Measurements from ENCODE around the gene BMP6.
A peak's percentile ranks its signal among the peaks of the same experiment; 100 is the strongest.
"Not testable (repeated sequence)": the region's sequence is repeated elsewhere in the genome, so short reads cannot be mapped to it uniquely, and the experiment has no call there.

BMP6 gene

GRCh38 chr6:7891078-7891872 lies 165.4 kb downstream of the BMP6 start:
- DNase-seq: no peak

GRCh38 chr6:7892367-7892766 lies 166.5 kb downstream of the BMP6 start:
- not testable (repeated sequence) for DNase-seq

GRCh38 chr6:7893342-7893741 lies 167.4 kb downstream of the BMP6 start:
- DNase-seq: no peak

- DNase-seq: no peak
These were observed 168.6 kb downstream of the BMP6 start for GRCh38 chr6:7894262-7895124.

GRCh38 chr6:7895125-7895423 lies 169.2 kb downstream of the BMP6 start:
- no peak for DNase-seq

GRCh38 chr6:7896465-7896987 lies 170.6 kb downstream of the BMP6 start:
- no peak for DNase-seq

- DNase-seq: no peak
These were observed 171.7 kb downstream of the BMP6 start for GRCh38 chr6:7897461-7898192.

- DNase-seq: not testable (repeated sequence)
These were observed 172.3 kb downstream of the BMP6 start for GRCh38 chr6:7898193-7898586.

- peak in 1 of 2 donors; percentile 9 for DNase-seq
These were observed 173.4 kb downstream of the BMP6 start for GRCh38 chr6:7899101-7899888.

GRCh38 chr6:7899889-7900213 lies 174.0 kb downstream of the BMP6 start:
- DNase-seq: no peak

- DNase-seq: no peak
These were observed 174.7 kb downstream of the BMP6 start for GRCh38 chr6:7900621-7901020.

GRCh38 chr6:7901056-7901455 lies 175.2 kb downstream of the BMP6 start:
- no peak for DNase-seq

GRCh38 chr6:7901780-7902179 lies 175.9 kb downstream of the BMP6 start:
- no peak for DNase-seq

- no peak for DNase-seq
These were observed 176.3 kb downstream of the BMP6 start for GRCh38 chr6:7902221-7902620.

- no peak for DNase-seq
These were observed 177.0 kb downstream of the BMP6 start for GRCh38 chr6:7902867-7903266.

- no peak for DNase-seq
These were observed 177.8 kb downstream of the BMP6 start for GRCh38 chr6:7903673-7904072.

GRCh38 chr6:7904654-7905319 lies 178.9 kb downstream of the BMP6 start:
- no peak for DNase-seq

- DNase-seq: no peak
These were observed 179.5 kb downstream of the BMP6 start for GRCh38 chr6:7905416-7905815.

GRCh38 chr6:7906741-7907140 lies 180.8 kb downstream of the BMP6 start:
- DNase-seq: no peak

GRCh38 chr6:7907159-7907558 lies 181.3 kb downstream of the BMP6 start:
- no peak for DNase-seq

- DNase-seq: peak in 1 of 2 donors; percentile 24
These were observed 183.7 kb downstream of the BMP6 start for GRCh38 chr6:7909323-7910276.

Measured in hippocampal formation (tissue), 2 donors.